ENCODE measurements around the gene TTLL11. TPM values are rescaled to one million over a fixed set of nuclear protein-coding genes. Genes with fewer than 3 reads are reported as not detected.

TTLL11 gene, protein sequence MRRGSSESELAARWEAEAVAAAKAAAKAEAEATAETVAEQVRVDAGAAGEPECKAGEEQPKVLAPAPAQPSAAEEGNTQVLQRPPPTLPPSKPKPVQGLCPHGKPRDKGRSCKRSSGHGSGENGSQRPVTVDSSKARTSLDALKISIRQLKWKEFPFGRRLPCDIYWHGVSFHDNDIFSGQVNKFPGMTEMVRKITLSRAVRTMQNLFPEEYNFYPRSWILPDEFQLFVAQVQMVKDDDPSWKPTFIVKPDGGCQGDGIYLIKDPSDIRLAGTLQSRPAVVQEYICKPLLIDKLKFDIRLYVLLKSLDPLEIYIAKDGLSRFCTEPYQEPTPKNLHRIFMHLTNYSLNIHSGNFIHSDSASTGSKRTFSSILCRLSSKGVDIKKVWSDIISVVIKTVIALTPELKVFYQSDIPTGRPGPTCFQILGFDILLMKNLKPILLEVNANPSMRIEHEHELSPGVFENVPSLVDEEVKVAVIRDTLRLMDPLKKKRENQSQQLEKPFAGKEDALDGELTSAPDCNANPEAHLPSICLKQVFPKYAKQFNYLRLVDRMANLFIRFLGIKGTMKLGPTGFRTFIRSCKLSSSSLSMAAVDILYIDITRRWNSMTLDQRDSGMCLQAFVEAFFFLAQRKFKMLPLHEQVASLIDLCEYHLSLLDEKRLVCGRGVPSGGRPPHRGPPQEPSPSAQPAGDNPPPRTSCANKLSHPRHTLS
- total RNA-seq, result 7.6 and 9.1 TPM in 2 replicates

DNA sequence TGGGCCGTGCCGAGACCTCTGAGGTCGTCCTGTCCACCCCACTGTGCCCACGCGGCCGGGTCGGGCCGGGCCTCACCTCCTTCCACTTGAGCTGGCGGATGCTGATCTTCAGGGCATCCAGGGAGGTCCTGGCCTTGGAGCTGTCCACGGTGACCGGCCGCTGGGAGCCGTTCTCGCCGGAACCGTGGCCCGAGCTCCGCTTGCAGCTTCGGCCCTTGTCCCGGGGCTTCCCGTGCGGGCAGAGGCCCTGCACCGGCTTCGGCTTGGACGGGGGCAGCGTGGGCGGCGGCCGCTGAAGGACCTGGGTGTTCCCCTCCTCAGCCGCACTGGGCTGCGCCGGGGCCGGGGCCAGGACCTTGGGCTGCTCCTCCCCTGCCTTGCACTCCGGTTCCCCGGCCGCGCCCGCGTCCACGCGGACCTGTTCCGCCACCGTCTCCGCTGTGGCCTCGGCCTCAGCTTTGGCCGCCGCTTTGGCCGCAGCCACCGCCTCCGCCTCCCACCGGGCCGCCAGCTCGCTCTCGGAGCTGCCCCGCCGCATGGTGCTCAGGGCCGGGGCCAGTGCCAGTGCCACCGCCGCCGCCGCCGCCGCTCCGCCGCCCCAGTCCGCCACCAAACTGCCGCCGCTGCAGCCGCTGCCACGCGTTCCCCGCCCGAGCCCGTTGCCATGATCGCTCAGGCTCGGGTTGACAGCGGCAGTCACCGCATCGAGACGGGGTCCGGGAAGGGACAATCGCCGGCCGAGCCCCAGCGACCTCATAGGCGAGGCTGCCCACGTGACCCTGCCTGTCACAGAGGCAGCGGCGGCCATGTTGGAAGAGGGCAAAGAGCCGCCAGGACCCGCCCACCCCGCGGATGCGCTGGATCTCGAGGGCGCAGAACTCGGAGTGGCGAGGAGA, at the start of gene TTLL11:
Gene TTLL11, minus strand, starts transcription at position 698 of the 896 bp plus-strand sequence. Its CDS starts 160 bp downstream, at position 538.

Other genes starting within 250 kb of the TTLL11 start
- 29.3 and 40.9 TPM in 2 replicates for gene NDUFA8, start 66.5 kb upstream of the TTLL11 start, total RNA-seq
- gene MORN5, start 66.6 kb upstream of the TTLL11 start, total RNA-seq, result not detected in 2 replicates
- not detected in 2 replicates for gene LHX6, start 135.6 kb upstream of the TTLL11 start, total RNA-seq
- gene RBM18, start 171.5 kb upstream of the TTLL11 start, total RNA-seq, result 8.3 and 8.9 TPM in 2 replicates
- gene MRRF, start 171.6 kb upstream of the TTLL11 start, total RNA-seq, result 36.7 and 39.9 TPM in 2 replicates